NCI-H2081 treated with DMSO at 0.1 percent for 48 hours (cell line): ENCODE measurements around the gene CELSR3.

Experiments used
- DNase-seq: peaks from one replicate; lab custom pipeline; 2025; lab: John Stamatoyannopoulos, UW

CELSR3 gene

DNA sequence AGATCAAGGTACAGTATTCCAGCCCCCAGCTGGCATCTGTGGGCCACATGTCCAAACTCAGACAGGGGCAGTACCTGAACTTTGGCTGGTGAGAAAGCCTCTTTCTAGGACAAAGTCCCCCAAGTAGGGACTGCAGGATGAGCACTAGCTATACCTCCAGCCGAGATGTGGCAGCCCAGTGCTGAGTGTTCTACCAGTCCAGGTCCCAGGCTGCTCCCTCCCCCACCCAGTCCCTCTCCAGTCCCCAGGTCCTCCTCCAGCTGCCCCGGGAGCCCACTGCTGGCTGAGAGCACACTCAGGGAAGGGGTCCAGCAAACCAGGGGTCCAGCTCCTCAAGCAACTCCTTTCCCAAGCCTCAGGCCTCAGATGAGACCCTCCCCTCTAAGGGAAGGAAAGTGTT is 28.9 kb downstream of the CELSR3 start:
- no peak for DNase-seq

DNA sequence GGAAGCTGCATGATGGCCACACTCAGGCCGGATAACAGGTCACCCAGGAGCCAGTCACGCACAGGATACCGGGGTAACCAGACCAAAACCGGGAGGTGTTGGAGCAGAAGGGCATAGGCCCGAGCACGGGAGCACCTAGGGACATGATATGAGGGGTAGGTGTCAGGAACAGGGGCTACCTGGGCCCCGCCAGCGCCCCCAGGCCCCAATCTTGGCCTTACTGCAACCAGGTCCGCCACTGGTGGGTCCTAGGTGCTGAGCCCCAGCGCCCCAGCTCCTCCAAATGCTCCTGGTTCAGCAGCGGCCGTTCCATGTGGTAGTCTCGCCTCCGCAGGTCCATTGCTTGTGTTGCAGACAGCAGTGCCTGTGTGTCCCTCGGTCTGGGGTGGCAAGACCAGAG is 29.4 kb downstream of the CELSR3 start:
- no peak for DNase-seq

DNA sequence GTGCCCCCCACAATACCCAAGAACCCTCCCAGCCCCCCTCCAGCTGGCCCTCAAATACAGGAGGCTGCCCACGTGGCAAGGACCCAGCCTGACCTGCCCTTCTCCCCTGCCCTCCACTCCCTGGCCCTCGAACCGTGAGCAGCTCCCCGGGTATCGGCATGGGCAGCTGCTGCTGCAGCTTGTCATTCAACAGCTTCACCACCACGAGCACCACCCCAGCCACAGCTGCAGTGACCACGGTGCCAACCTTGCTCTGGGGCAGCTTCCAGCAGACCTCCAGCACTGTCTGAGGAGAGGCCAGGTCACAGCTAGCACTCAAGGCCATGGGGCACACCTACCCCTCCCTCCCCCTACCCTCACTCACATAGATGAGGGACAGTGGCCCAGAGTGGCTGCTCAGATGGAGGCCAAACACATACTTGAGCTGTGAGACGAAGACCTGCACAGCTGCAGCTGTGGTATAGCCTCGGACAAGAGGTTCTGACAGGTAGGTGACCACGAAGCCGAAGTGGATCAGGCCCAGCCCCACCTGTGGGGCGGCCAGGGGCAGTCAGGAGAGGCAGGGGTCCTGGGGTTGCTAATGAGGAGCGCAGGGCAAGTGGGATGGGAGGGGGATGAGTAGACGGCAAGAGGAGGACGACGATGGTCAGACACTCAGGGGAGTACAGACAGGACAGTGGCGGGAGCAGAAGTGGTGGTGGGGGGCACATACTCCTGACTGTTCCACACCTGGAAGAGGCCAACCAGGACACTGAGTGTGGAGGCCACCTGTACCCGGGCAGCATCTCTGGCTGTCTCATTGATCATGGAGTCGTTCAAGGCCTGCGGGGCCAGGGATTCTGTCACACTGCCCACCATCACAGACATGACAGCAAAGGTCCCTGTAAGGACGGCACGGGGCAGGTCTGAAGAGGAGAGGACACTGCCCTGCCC is 30.9 kb downstream of the CELSR3 start:
- DNase-seq = no peak

DNA sequence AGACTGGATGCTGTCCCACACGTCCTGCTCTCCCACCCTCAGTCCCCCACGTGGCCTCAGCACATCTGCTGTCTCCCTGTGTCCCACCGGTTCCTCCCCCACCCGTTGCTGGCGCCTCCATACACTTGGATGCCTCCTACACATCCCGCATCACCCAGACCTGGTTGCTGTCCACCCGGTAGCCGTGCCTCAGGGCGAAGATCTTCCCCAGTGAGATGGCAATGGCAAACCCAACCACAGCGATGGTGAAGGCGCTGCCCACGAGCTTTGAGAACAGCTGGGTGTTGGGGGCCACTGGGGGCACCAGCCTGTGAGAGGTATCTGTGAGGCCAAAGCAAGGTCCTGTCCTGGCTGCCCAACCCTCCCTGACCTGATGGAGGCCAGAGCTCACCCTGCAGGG is 31.9 kb downstream of the CELSR3 start:
- no peak for DNase-seq

DNA sequence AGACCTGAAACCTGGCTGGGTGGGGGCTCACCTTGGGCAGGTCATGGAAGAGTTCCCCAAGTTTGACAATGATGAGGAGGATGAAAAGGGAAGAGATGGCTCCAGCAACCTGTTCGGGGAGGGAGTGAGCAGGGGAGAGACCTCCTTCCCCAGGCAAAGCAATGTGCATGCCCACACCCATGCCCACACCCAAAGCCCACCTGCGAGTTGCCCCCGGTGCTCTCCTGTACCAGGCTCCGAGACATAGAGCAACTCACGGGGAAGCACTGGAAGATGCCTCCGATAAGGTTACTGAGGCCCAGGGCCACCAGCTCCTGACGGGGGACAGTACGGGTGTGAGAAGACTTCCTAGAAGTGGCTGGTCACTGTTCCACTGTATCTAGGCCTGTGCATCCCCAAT is 32.3 kb downstream of the CELSR3 start:
- DNase-seq = no peak

DNA sequence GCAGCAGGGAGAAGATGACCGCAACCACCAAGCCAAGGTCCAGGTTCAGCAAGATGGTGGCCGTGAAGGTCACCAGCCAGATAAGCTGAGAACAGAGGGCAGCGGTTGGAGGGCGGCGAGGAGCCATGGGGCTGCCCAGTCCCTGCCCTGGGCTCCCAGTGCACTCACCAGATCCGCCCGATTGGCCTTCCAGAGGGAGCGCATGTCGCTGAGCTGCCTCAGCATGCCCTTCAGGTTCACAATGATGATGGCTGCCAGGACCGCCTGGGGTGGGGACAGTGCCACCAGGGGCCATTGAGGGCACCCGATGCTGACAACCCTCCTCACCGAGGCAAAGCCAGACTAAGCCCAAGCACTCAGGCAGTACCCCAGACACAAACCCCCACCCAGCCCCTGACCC is 32.8 kb downstream of the CELSR3 start:
- no peak for DNase-seq

DNA sequence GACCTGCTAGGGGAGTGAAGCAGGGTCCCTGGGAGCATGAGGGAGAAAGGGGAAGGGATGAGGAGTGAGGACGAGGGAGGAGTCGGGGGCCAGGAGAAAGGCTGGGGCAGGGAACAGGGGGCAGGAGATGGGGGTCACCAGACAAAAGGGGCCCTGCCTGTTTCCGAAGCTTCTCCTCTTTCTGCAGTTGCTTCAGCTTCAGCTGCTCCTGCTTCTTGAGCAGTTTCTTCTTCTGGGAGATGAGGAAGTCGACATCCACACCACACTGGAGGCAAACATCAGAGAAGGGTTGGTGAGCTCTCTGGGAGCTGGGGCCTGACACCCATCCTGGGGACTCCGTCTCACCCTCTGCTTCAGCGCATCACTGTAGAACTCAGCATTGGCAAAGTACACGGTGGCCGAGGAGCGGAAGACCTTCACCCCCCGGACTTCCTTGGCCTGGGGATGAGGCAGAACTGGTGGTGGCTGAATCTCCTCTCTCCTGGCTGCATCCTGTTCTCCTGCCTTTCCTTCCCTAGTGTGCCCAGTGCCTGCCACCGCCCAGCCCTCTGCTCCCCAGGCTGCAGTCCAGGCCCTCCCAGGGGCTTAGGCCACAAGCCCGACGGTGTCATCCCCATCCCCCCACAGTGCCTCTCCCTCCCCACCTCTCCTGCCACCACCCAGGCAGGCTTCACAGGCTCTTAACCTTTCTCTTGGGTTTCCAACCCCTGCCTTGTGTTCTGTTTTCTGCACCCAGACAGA is 34.2 kb downstream of the CELSR3 start:
- DNase-seq = no peak

DNA sequence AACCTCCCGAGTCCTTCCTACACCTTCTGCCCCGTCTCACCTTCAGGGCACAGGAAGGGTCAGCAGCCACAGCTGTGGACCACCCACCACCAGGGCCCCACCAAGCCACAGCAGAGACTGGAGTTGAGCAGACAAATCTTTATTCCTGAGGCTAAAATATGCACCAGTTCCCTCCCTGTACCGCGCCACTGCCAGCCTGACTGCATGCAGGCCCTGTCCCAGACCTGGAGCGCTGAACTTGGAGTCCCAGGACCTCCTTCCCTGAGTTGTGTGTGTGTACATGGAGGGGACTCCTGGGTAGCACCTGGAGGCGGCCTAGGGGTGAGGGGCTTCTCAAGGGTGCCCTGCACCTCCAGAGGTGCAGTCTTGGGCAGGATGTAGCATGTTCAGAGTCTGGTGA is 37.1 kb downstream of the CELSR3 start:
- no peak for DNase-seq

DNA sequence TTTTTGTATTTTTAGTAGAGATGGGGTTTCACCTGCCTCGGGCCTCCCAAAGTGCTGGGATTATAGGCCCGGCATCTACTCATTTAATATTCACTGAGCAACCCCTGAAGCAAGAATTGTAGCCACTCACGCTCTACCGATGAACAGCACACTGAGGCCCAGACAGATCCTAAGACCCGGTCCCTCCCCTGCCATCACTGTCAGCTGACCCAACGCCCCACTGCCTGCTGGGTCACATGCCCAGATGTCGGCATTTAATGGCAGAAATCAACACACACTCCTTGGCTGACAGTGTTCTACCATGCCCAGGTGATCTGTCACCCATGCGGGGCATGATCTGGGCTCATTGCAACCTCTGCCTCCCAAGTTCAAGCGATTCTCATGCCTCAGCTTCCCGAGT is 37.9 kb downstream of the CELSR3 start:
- DNase-seq = no peak

DNA sequence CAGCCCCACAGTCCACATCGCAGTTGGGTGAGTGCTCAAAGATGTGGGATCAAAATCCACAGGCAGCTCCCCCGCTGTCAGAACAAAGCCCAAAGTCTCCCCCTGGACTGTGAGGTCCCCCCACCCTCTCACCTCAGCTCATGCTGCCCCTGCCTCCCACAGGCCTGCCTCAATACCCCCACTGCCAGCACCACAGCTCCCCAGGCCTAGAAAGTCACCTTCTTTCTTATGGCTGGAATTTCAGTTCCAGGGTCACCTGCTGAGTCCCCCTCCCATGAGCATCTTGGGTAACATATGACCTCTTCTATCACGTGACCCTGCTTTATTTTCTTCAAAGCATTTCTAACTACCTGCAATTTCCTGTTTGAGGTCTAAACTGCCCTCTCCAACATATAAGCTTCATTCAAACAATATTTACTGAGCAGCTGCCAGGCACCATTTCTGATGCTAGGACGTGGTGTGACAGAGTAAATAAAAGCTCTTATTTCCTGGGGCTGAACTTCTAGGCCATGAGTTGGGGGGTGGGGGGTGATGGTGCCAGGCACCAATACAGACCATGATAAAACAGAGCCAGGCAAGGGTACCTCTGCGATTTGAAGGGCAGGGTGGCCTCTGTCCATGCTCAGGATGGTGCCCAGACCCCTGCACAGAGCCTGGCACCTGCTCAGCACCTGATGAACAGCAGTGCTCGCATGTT is 38.7 kb downstream of the CELSR3 start:
- DNase-seq = peak; percentile 79

DNA sequence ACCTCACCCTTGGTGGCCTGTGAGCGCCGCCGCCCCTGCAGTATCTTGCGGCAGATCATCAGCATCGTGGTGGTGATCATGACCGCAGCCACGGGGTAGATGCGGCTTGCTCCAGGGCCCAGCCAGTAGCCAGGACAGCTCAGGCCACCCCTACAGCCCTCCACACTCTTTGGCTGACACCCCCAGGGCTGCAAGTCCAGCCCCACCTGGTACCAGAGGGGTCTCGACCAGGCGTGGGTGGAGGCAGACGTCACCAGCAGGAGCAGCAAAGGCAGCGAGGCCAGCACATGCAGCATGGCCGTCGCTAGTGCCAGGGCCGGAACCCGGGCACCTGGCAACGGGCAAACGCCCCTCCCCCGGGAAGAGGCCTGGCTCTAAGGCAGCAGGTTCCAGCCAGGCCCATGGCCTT is 41.2 kb downstream of the CELSR3 start, which contains the start of gene TMEM89:
Gene TMEM89, minus strand, starts transcription at position 309 of the 409 bp plus-strand sequence. Its CDS starts 13 bp downstream, at position 296.
- no peak for DNase-seq

DNA sequence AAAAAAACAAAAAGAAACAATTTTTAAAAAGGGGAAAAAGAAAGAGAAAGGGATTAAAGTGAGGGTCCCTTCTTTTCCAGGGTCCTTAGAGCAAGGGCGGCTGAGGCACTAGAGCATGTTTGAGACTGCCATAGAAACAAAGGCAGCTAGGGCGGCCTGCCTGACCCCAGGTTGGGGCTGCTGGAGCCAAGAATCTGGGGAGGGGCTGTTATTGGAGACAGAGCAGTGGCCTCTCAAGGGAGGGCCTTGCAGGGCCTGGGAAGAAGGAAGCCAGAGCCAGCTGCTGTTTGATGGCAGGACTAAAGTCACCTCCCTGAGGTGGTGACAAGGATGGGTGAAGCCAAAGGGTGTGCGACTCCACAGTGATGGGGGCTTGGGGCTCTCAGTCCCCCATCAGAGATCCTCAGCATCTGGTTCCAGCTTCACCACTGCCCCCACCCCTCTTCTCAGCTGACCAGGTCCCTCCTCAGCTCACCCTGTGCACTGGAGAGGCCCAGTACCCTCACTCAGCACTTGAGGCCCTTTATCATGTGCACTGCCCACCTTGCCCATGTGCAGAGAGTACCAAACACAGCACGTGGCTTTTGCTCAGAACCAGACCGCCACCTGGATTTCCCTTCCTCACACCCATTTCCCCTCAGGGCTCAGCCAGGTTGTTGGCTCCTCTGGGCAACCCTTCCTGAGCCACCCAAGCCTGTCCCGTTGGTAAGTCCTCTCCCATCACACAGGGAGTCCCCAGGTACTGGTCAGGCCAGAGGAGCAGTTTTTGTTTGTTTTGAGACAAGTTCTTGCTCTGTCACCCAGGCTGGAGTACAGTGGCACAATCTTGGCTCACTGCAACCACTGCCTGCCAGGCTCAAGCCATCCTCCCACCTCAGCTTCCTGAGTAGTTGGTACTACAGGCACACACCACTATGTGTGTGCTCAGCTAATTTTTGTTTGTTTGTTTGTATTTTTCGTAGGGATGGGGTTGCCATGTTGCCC is 42.9 kb downstream of the CELSR3 start:
- DNase-seq = no peak

DNA sequence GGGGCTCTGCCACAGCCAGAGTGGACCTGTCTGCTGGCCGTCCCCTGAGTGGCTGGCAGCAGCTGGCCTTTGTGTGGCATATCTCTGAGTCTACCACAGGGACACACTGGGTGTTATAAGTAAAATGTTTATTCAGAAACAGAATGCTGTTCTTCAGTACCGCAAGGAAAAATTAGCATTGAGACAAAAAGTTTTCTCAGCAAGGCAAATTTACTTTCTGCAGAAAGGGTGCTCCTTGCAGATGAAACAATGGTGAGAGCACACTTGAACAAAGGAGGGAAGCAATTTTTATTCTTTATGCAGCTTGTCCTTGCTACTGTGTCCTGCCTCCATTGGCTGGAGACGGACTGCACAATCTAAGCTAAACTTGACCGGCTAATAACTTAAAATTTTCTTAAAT is 45.1 kb downstream of the CELSR3 start:
- no peak for DNase-seq

DNA sequence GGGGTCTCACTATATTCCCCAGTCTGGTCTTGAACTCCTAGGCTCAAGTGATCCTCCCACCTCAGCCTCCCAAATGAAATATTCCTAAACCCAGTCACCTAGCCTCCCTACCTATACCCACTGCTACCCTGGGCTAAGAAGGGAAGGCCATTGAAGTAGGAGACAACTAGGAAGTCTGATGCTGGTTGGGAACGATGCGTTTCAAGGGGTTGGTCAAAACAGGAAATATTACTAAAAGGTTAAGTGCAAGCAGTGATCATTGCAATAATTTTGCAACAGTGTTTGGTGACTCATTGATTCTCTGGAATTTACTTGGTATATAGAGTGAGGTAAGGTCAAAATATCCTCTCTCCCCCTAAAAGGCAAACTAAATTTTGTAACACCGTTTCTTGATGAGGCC is 48.6 kb downstream of the CELSR3 start:
- DNase-seq = no peak

DNA sequence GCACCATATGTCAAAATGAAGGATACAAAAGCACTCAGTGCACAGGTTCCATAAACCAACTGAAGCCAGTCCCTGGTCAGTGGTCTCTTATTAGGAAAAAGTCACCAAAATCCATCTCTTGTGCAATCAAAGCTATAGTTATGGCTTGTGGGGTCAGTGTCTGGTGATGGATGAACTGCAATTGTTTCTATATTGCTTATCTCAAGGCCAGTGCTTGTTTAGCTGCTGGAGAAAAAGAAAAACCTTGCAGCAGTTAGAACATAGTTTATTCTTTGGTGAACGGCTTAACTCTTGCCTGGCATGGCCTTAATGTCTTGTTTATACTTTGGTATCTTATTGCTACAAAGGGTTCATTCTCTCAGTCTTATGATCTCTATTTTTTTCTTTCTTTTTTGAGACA is 50.4 kb downstream of the CELSR3 start:
- DNase-seq = no peak

DNA sequence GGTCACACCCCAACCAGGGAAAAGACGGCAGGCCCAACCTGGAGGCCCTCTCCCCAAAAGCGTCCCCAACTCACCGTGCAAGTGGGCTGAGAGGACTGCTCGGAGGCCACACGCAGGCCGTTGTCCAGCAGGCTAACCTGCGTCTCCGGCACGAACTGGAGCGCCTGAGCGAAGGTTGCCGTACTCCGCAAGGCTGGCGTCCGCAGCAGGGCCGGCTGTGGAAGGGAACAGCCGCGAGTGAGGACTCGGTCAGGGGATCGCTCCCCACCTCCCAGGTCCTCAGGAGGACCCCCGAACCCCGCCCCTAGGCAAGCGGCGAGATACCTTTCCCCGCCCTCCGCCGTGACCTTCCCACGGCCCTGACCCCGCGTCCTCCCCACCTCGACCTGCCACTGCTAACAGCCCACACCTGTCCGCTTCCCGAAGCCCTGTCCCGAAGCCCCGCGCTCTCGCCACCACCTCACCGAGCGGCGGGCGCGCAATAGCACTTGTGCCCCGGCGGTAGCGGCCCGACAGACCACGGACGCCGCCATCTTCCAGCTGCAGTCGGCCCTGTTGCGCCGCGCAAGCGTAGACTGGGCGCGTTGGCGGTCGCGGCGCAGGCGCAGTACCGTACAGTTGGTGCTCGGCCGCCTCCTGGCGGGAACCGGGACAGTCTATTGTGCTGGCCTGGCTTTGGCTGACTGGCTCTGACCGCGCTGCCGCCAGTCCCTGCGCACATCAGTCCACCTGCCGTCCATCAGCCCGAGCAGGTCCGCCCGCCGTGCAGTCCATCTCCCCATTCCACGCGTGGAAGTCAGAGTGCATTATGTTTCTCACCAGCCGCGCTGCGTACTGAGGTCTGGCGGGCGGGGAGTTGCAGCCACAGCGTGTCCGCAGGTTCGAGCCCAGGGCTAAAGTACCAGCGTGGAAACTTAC is 53.3 kb downstream of the CELSR3 start, which contains the start of gene UQCRC1:
Gene UQCRC1, minus strand, starts transcription at position 559 of the 918 bp plus-strand sequence. Its CDS starts 26 bp downstream, at position 533.
- DNase-seq = peak; percentile 44

DNA sequence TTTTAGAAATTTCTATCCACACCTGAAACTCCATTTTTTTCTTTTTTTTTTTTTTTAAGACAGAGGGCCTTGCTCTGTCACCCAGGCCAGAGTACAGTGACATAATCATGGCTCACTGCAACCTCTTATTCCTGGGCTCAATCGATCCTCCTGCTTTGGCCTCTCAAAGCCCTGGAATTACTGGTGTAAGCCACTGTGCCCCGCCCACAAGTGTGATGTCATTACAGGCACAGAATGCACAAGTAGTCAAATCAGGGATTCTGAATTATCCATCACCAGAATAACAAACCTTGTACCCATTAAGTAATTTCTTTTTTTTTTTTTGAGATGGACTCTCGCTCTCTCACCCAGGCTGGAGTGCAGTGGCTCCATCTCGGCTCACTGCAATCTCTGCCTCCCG is 55.2 kb downstream of the CELSR3 start:
- DNase-seq = no peak

DNA sequence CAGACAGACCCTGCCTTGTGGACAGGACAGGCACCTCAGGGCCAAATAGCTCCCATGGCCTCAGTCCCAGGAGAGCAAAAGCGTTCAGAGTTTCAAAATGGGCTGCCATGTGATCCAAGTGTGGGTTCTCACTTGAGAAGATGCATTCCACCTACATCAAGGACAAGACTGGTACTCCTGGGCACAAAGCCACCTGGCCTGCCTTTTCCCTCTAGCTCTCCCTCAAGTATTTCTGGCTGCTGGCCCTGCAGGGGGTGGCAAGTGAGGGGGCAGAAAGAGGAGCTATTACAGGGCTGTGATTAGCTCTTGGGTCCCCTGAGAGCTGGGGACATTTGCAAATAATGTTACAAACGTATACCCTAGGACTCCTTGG is 61.1 kb downstream of the CELSR3 start:
- DNase-seq = no peak

DNA sequence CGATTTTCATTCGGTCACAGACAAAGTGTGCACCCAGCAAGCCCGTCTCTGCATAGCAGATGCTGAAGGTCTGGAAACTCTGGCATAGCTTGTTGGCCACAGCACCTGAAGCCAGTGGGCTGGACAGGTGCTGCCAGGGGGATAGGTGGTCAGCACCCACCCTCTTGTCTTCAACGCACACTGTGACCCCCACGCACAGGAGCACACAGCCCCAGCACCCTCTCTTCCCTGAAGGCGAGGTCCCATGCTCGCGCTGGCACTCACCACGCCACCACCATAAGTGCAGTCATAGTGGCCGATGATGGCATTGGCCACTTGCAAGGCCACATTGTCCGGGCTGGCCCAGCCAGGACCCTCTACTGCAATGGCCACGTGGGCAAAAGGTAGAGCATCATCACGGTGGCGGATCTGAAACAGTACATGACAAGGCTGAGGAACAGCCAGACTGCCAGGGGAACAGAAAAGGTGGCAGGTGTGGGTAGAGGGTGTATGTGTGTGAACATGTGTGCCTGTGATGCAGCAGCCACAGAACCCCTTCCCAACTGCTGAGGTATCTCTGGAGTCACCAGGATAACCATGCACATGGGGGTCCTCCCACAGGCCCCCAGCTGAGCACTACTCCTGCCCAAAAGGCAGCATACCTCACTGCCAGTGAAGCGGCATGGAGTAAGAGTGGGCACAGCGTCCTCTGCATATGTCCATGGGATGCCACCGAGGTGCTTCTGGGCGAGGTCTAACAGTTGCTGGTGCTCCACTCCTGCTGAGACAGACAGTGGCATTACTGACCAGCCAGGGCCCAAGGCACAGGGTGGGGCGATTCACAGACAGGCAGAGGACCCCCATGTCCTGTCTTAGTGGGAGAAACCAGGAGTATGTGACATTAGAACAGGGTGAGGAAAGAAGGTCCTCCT is 61.7 kb downstream of the CELSR3 start:
- DNase-seq = no peak
